Right cardiac atrium (tissue), 5 donors: ENCODE results near the gene CNGA3. TPM values are rescaled to one million over a fixed set of nuclear protein-coding genes. Genes with fewer than 3 reads are reported as not detected.

Experiments used
- ATAC-seq, 2 donors: fragments of 200-7000 bp; cut with Tn5 transposase; one replicate each; pipeline versions ENCODE4 v1.8.0 to v1.9.1; 2020; ENCODE audit warnings: moderate library complexity in 2 of 2, mild to moderate bottlenecking in 1 of 2
- DNase-seq, 3 donors: peaks; one replicate each; pipeline ENCODE4 v3.0.0-alpha.2; 2020
- H3K27ac ChIP-seq: one replicate; pipeline ENCODE4 v1.5.1; 2013; ENCODE audit warnings: mild to moderate bottlenecking, low read length, control low read depth, moderate library complexity
- H3K27me3 ChIP-seq: one replicate; pipeline ENCODE4 v1.6.1; 2013; ENCODE audit not compliant: control insufficient read depth, insufficient read depth
- H3K4me1 ChIP-seq: one replicate; pipeline ENCODE4 v1.6.1; 2013; ENCODE audit warnings: low read length; ENCODE audit not compliant: control insufficient read depth, insufficient read depth
- H3K4me3 ChIP-seq: one replicate; pipeline ENCODE4 v1.5.1; 2013; ENCODE audit warnings: low read length, control low read depth
- H3K9me3 ChIP-seq: one replicate; pipeline ENCODE4 v1.6.1; 2013; ENCODE audit warnings: low read length; ENCODE audit not compliant: control insufficient read depth
- WGBS: extraction: QIAGEN DNeasy Blood & Tissue Kit; methylation state at CpG from one replicate; pipeline ENCODE4 v1.1.7; 2013; 5-methylcytosine and 5-hydroxymethylcytosine counted together
- intact Hi-C, 4 donors: fragments of 100-400 bp; cut with DNase I; formaldehyde crosslinking; loops; one replicate each; pipeline versions ENCODE4 v1.11.0 to v1.14.0; 2022 to 2023
- polyA plus RNA-seq: library from polyadenylated mRNA; stranded (reverse); fragments of 200-250 nt; gene quantifications from one replicate; pipeline ENCODE4 v1.2.3, GENCODE V29; 2013
- total RNA-seq, 4 donors: library from RNA; stranded (reverse); fragmentation: NEBNext Ultra II Directional; extraction: Animal tissue kit (Norgen Biotek cat#: 25700); gene quantifications; one replicate each; pipeline ENCODE4 v1.2.1, GENCODE V29; 2021
- donor health status: healthy with polysubstance abuse.
- donor health status: DM: no; HTN: yes; CAD: no.
- donor health status: DM: no; HTN: no; CAD: no.
- donor health status: DM: no; HTN: yes; CAD: no; lungs with severe emphysema.
- donor health status: DM: yes; HTN: yes; CAD: no.

The CNGA3 gene
- total and polyA plus RNA-seq, 5 donors, result not detected

- no peaks in the 10 kb centered on the region for H3K27me3 ChIP-seq
- DNase-seq (no peak), ATAC-seq (no peak)
- no peaks in the 10 kb centered on the region for H3K9me3 ChIP-seq
- H3K4me3 ChIP-seq, result no peak overlapping the region
- intact Hi-C loops, result loop anchor here (5.0 to 10.0 kb wide), 4 partner anchors 394 to 686 kb away; partner anchors contain the start of gene TMEM131 (in 1 of the 4)
- H3K27ac ChIP-seq, result no peak overlapping the region
- 85% methylated on average over 17 of the region's 17 CpGs for WGBS
- no peaks in the 10 kb centered on the region for H3K4me1 ChIP-seq
These were observed 42.5 kb downstream of the CNGA3 start for GRCh38 chr2:98388601-98389250.

GRCh38 chr2:98389251-98389605 is 43.0 kb downstream of the CNGA3 start:
- no peak for ATAC-seq
- H3K27me3 ChIP-seq, result no peaks in the 10 kb centered on the region
- no peaks in the 10 kb centered on the region for H3K9me3 ChIP-seq
- DNase-seq, result no peak
- no peaks in the 10 kb centered on the region for H3K4me1 ChIP-seq
- no peak overlapping the region for H3K27ac ChIP-seq
- 82% methylated on average over 4 of the region's 4 CpGs for WGBS
- intact Hi-C loops, result loop anchor here (5.0 to 10.0 kb wide), 4 partner anchors 394 to 687 kb away; partner anchors contain the start of gene TMEM131 (in 1 of the 4)
- H3K4me3 ChIP-seq, result no peak overlapping the region

GRCh38 chr2:98390571-98391476 is 44.6 kb downstream of the CNGA3 start:
- 83% methylated on average over 19 of the region's 19 CpGs for WGBS
- H3K4me3 ChIP-seq, result no peak overlapping the region
- H3K9me3 ChIP-seq, result no peaks in the 10 kb centered on the region
- H3K27me3 ChIP-seq, result no peaks in the 10 kb centered on the region
- DNase-seq (no peak), ATAC-seq (no peak)
- H3K4me1 ChIP-seq, result no peaks in the 10 kb centered on the region
- intact Hi-C loops, result no loop called here
- H3K27ac ChIP-seq, result no peak overlapping the region

- Histone ChIP-seq H3K27me3 (no peaks in the 10 kb centered on the region), H3K4me1 (no peaks in the 10 kb centered on the region), H3K4me3 (no peak overlapping the region), H3K9me3 (no peaks in the 10 kb centered on the region), H3K27ac (no peak overlapping the region)
- intact Hi-C loops, result no loop called here
- no peak for ATAC-seq
- DNase-seq, result no peak
- 94% methylated on average over 18 of the region's 18 CpGs for WGBS
These were observed 45.5 kb downstream of the CNGA3 start for GRCh38 chr2:98391581-98392270.

GRCh38 chr2:98393354-98393753 is 47.1 kb downstream of the CNGA3 start:
- DNase-seq (no peak), ATAC-seq (no peak)
- intact Hi-C loops, result no loop called here
- WGBS, result 84% methylated on average over 5 of the region's 5 CpGs
- Histone ChIP-seq H3K4me3 (no peak overlapping the region), H3K27me3 (no peaks in the 10 kb centered on the region), H3K27ac (no peak overlapping the region), H3K4me1 (no peaks in the 10 kb centered on the region), H3K9me3 (no peaks in the 10 kb centered on the region)

GRCh38 chr2:98394595-98395153 is 48.4 kb downstream of the CNGA3 start:
- intact Hi-C loops, result no loop called here
- no peaks in the 10 kb centered on the region for H3K4me1 ChIP-seq
- no peaks in the 10 kb centered on the region for H3K27me3 ChIP-seq
- no peak for ATAC-seq
- no peaks in the 10 kb centered on the region for H3K9me3 ChIP-seq
- 76% methylated on average over 3 of the region's 3 CpGs for whole genome bisulfite sequencing
- DNase-seq, result no peak
- H3K27ac ChIP-seq, result no peak overlapping the region
- H3K4me3 ChIP-seq, result no peak overlapping the region

- no peaks in the 10 kb centered on the region for H3K4me1 ChIP-seq
- DNase-seq, result no peak
- WGBS, result 93% methylated on average over 6 of the region's 6 CpGs
- H3K27me3 ChIP-seq, result no peaks in the 10 kb centered on the region
- H3K4me3 ChIP-seq, result no peak overlapping the region
- ATAC-seq, result no peak
- intact Hi-C loops, result no loop called here
- no peak overlapping the region for H3K27ac ChIP-seq
- no peaks in the 10 kb centered on the region for H3K9me3 ChIP-seq
These were observed 49.7 kb downstream of the CNGA3 start for GRCh38 chr2:98395977-98396376.

- DNase-seq (no peak), ATAC-seq (no peak)
- Histone ChIP-seq H3K4me1 (no peaks in the 10 kb centered on the region), H3K4me3 (no peak overlapping the region), H3K27ac (no peak overlapping the region), H3K9me3 (no peaks in the 10 kb centered on the region), H3K27me3 (no peaks in the 10 kb centered on the region)
- whole genome bisulfite sequencing, result 93% methylated on average over 23 of the region's 23 CpGs
- intact Hi-C loops, result no loop called here
These were observed 50.6 kb downstream of the CNGA3 start for GRCh38 chr2:98396745-98397355.

GRCh38 chr2:98399140-98399539 is 52.9 kb downstream of the CNGA3 start:
- no peaks in the 10 kb centered on the region for H3K9me3 ChIP-seq
- H3K27me3 ChIP-seq, result no peaks in the 10 kb centered on the region
- WGBS, result 64% methylated on average over 4 of the region's 4 CpGs
- intact Hi-C loops, result no loop called here
- DNase-seq, result no peak
- no peaks in the 10 kb centered on the region for H3K4me1 ChIP-seq
- no peak overlapping the region for H3K4me3 ChIP-seq
- no peak for ATAC-seq
- H3K27ac ChIP-seq, result no peak overlapping the region

GRCh38 chr2:98403878-98404277 is 57.6 kb downstream of the CNGA3 start:
- ATAC-seq (no peak), DNase-seq (no peak)
- no peaks in the 10 kb centered on the region for H3K9me3 ChIP-seq
- H3K4me3 ChIP-seq, result no peak overlapping the region
- no peaks in the 10 kb centered on the region for H3K27me3 ChIP-seq
- no peak overlapping the region for H3K27ac ChIP-seq
- H3K4me1 ChIP-seq, result no peaks in the 10 kb centered on the region
- intact Hi-C loops, result no loop called here
